GM23338 (cell line): ENCODE data around the gene RNF157. TPM values are rescaled to one million over a fixed set of nuclear protein-coding genes. Genes with fewer than 3 reads are reported as not detected.
A peak's percentile ranks its signal among the peaks of the same experiment; 100 is the strongest.

Experiments
- ATAC-seq: fragments of 200-7000 bp; cut with Tn5 transposase; 3 replicates; pipeline ENCODE4 v1.9.1; 2020
- DNase-seq: peaks from one replicate; pipeline ENCODE4 v3.0.0-alpha.2; 2015; ENCODE audit warnings: low spot score
- H2AFZ ChIP-seq: fragments of 200-600 bp; sonication (generic); 2 replicates; pipeline ENCODE4 v1.8.0; 2016; ENCODE audit warnings: antibody characterized with exemption, mild to moderate bottlenecking, moderate library complexity
- H3F3A ChIP-seq: fragments of 200-600 bp; sonication (generic); replicated peaks from 2 replicates; pipeline ENCODE4 v1.8.0; 2017; ENCODE audit warnings: antibody characterized with exemption, mixed run types, low read depth
- H3K27ac ChIP-seq: fragments of 200-600 bp; sonication (generic); 2 replicates; pipeline ENCODE4 v1.6.1; 2016; ENCODE audit warnings: low read depth
- H3K27me3 ChIP-seq: fragments of 200-600 bp; sonication (generic); 2 replicates; pipeline ENCODE4 v1.8.0; 2016; ENCODE audit warnings: mild to moderate bottlenecking, mixed run types, moderate library complexity; ENCODE audit not compliant: insufficient read depth
- H3K36me3 ChIP-seq: fragments of 200-600 bp; sonication (generic); 2 replicates; pipeline ENCODE4 v1.8.0; 2016; ENCODE audit warnings: mild to moderate bottlenecking; ENCODE audit not compliant: insufficient read depth
- H3K4me1 ChIP-seq: fragments of 200-600 bp; sonication (generic); 2 replicates; pipeline ENCODE4 v1.8.0; 2016; ENCODE audit warnings: mild to moderate bottlenecking, moderate library complexity; ENCODE audit not compliant: insufficient read depth
- H3K4me2 ChIP-seq: fragments of 200-600 bp; sonication (generic); 2 replicates; pipeline ENCODE4 v1.7.1; 2017; ENCODE audit warnings: mixed run types
- H3K4me3 ChIP-seq: fragments of 200-600 bp; sonication (generic); 2 replicates; pipeline ENCODE4 v1.6.1; 2016; ENCODE audit warnings: mixed run types
- H3K79me2 ChIP-seq: fragments of 200-600 bp; sonication (generic); replicated peaks from 2 replicates; pipeline ENCODE4 v1.8.0; 2017; ENCODE audit warnings: mild to moderate bottlenecking; ENCODE audit not compliant: insufficient read depth
- H3K9me2 ChIP-seq: fragments of 200-600 bp; sonication (generic); 2 replicates; pipeline ENCODE4 v1.8.0; 2017; ENCODE audit not compliant: insufficient read depth
- H4K20me1 ChIP-seq: fragments of 200-600 bp; sonication (generic); replicated peaks from 2 replicates; pipeline ENCODE4 v1.8.0; 2017; ENCODE audit warnings: mild to moderate bottlenecking; ENCODE audit not compliant: insufficient read depth
- H3K27ac Mint-ChIP-seq: 2 replicates; pipeline ENCODE4 v1.8.0; 2020; ENCODE audit warnings: inconsistent platforms, mild to moderate bottlenecking, moderate library complexity, mixed read lengths
- H3K27me3 Mint-ChIP-seq: 3 replicates; pipeline ENCODE4 v1.8.0; 2022; ENCODE audit warnings: low read depth, mild to moderate bottlenecking, moderate library complexity, mixed read lengths, inconsistent platforms; ENCODE audit not compliant: insufficient read depth, poor library complexity
- H3K36me3 Mint-ChIP-seq: 3 replicates; pipeline ENCODE4 v1.8.0; 2021; ENCODE audit warnings: low read depth, mild to moderate bottlenecking, inconsistent platforms, moderate library complexity, mixed read lengths
- H3K4me1 Mint-ChIP-seq: 3 replicates; pipeline ENCODE4 v1.8.0; 2020; ENCODE audit warnings: mild to moderate bottlenecking, inconsistent platforms, mixed read lengths
- H3K4me3 Mint-ChIP-seq: 3 replicates; pipeline ENCODE4 v1.8.0; 2021; ENCODE audit warnings: moderate library complexity, mild to moderate bottlenecking, inconsistent platforms, mixed read lengths
- H3K9me3 Mint-ChIP-seq: 3 replicates; pipeline ENCODE4 v1.8.0; 2020; ENCODE audit warnings: moderate library complexity, mild to moderate bottlenecking, inconsistent platforms, mixed read lengths
- CREB1 ChIP-seq: fragments of 250-450 bp; sonication (Bioruptor Pico); IDR thresholded peaks from 2 replicates; pipeline ENCODE4 v1.5.0; 2020; ENCODE audit warnings: low read depth, mild to moderate bottlenecking, moderate library complexity
- CTCF ChIP-seq, 2 experiments: fragments of 200-600 bp in 1 of 2; sonication (generic) in 1 of 2; conservative IDR thresholded peaks; 2 replicates each; pipeline versions ENCODE4 v1.5.1 to v1.6.1; 2016 to 2017; ENCODE audit warnings: antibody characterized with exemption in 2 of 2, low read depth in 2 of 2, mild to moderate bottlenecking in 2 of 2, moderate library complexity in 1 of 2
- ETS1 ChIP-seq: IDR thresholded peaks from 2 replicates; pipeline ENCODE4 v1.6.1; 2016; ENCODE audit warnings: antibody characterized with exemption
- EZH2 ChIP-seq: fragments of 200-600 bp; sonication (generic); IDR thresholded peaks from one replicate; pipeline ENCODE4 v1.8.0; 2017; ENCODE audit warnings: antibody characterized with exemption, mild to moderate bottlenecking, low read depth; ENCODE audit not compliant: unreplicated experiment
- EZH2phosphoT487 ChIP-seq: fragments of 200-600 bp; sonication (generic); IDR thresholded peaks from one replicate; pipeline ENCODE4 v1.8.1; 2018; ENCODE audit warnings: antibody characterized with exemption; ENCODE audit not compliant: unreplicated experiment
- JUNB ChIP-seq: IDR thresholded peaks from one replicate; pipeline ENCODE4 v1.6.1; 2016; ENCODE audit warnings: antibody characterized with exemption; ENCODE audit not compliant: unreplicated experiment
- NANOG ChIP-seq: IDR thresholded peaks from 2 replicates; pipeline ENCODE4 v1.6.1; 2016; ENCODE audit warnings: antibody characterized with exemption, borderline replicate concordance
- POLR2AphosphoS5 ChIP-seq: IDR thresholded peaks from 2 replicates; pipeline ENCODE4 v1.6.1; 2016; ENCODE audit warnings: antibody characterized with exemption, low read depth
- REST ChIP-seq: IDR thresholded peaks from one replicate; pipeline ENCODE4 v1.6.1; 2018; ENCODE audit warnings: antibody characterized with exemption; ENCODE audit not compliant: unreplicated experiment
- STAT1 ChIP-seq: IDR thresholded peaks from one replicate; pipeline ENCODE4 v1.6.1; 2016; ENCODE audit warnings: antibody characterized with exemption; ENCODE audit not compliant: unreplicated experiment
- ZNF114 ChIP-seq: fragments of 250-450 bp; sonication (Bioruptor Pico); IDR thresholded peaks from 2 replicates; pipeline ENCODE4 v1.5.0; 2020; ENCODE audit warnings: mild to moderate bottlenecking, moderate library complexity
- ZNF331 ChIP-seq: fragments of 250-450 bp; sonication (Bioruptor Pico); IDR thresholded peaks from 2 replicates; pipeline ENCODE4 v1.5.0; 2020; ENCODE audit warnings: low read depth, mild to moderate bottlenecking, moderate library complexity
- ZNF462 ChIP-seq: fragments of 250-450 bp; sonication (Bioruptor Pico); IDR thresholded peaks from 2 replicates; pipeline ENCODE4 v1.5.0; 2020; ENCODE audit warnings: mild to moderate bottlenecking, moderate library complexity
- polyA plus RNA-seq: library from polyadenylated mRNA; unstranded; fragments of >200 nt; fragmentation: Nextera tagmentation; extraction: Ambion mirVana; gene quantifications from 2 replicates; pipeline ENCODE4 v1.2.1, GENCODE V29; 2016
- total RNA-seq: library from RNA; depleted of rRNA; stranded (reverse); fragments of >200 nt; shearing (Covaris generic); gene quantifications from 2 replicates; pipeline ENCODE4 v1.2.3, GENCODE V29; 2014

RNF157 gene
- total and polyA plus RNA-seq, 2 experiments from 2014 or later: 7.8 to 11.7 TPM

GRCh38 chr17:76273445-76274111 is 33.3 kb upstream of the RNF157 start:
- Histone ChIP-seq H3K27me3 (no peaks in the 10 kb centered on the region), H3K4me1 (peaks cover 17% of the 10 kb centered on the region), H3K79me2 (no peaks in the 10 kb centered on the region), H2AFZ (no peak overlapping the region), H3K36me3 (no peaks in the 10 kb centered on the region), H3K4me3 (no peak overlapping the region), H3K4me2 (no peak overlapping the region), H3K27ac (no peak overlapping the region), H3K9me2 (no peaks in the 10 kb centered on the region), H3F3A (peaks cover 3% of the 10 kb centered on the region; the same call in 1 of the 2 replicates), H4K20me1 (no peaks in the 10 kb centered on the region)
- peaks cover 16% of the 10 kb centered on the region for H3K27me3 Mint-ChIP-seq
- peaks cover 32% of the 10 kb centered on the region for H3K4me1 Mint-ChIP-seq
- no peak for DNase-seq
- TF ChIP-seq STAT1 (no peak), POLR2AphosphoS5 (no peak), JUNB (no peak), CTCF (conservative IDR thresholded peaks at IDR 0.05; ENCODE audit: low read depth in 2 of 2) (no peak), ETS1 (no peak), EZH2phosphoT487 (no peak), ZNF331 (CRISPR knock-in tag) (no peak), ZNF462 (CRISPR knock-in tag) (no peak), CREB1 (CRISPR knock-in tag) (no peak), ZNF114 (CRISPR knock-in tag) (no peak), REST (no peak), EZH2 (no peak), NANOG (no peak)
- H3K9me3 Mint-ChIP-seq: no peaks in the 10 kb centered on the region
- ATAC-seq: no peak
- peak overlapping the region; percentile 52 for H3K27ac Mint-ChIP-seq
- no peak overlapping the region for H3K4me3 Mint-ChIP-seq
- peaks cover 4% of the 10 kb centered on the region; the same call in 1 of the 3 replicates for H3K36me3 Mint-ChIP-seq
